Embryonic facial prominence (tissue), 1 donor: ENCODE measurements around the gene MANSC1.
"Not testable (repeated sequence)": the region's sequence is repeated elsewhere in the genome, so short reads cannot be mapped to it uniquely, and the experiment has no call there.

Experiments
- DNase-seq: peaks from one replicate; pipeline ENCODE4 v3.0.0-alpha.2; 2016; ENCODE audit errors: extremely low spot score

MANSC1 gene

GRCh38 chr12:12365931-12366431 lies 15.9 kb upstream of the MANSC1 start:
- no peak for DNase-seq

GRCh38 chr12:12365446-12365802 lies 15.4 kb upstream of the MANSC1 start:
- no peak for DNase-seq

GRCh38 chr12:12364787-12365445 lies 14.9 kb upstream of the MANSC1 start:
- no peak for DNase-seq

- DNase-seq: no peak
Observed at GRCh38 chr12:12358528-12358927, 8.5 kb upstream of the MANSC1 start.

- DNase-seq: no peak
Observed at GRCh38 chr12:12357719-12358461, 7.8 kb upstream of the MANSC1 start.

GRCh38 chr12:12356896-12357718 lies 7.1 kb upstream of the MANSC1 start, which contains the start of gene BORCS5:
BORCS5 (plus strand) TSS chr12:12357078; CDS start chr12:12357452, 374 bp downstream.
- DNase-seq: peak; percentile 74

- DNase-seq: no peak
Observed at GRCh38 chr12:12356467-12356895, 6.4 kb upstream of the MANSC1 start.

- DNase-seq: no peak
Observed at GRCh38 chr12:12353807-12354206, 3.8 kb upstream of the MANSC1 start.

GRCh38 chr12:12353276-12353675 lies 3.2 kb upstream of the MANSC1 start:
- no peak for DNase-seq

GRCh38 chr12:12351468-12352185 lies 1.6 kb upstream of the MANSC1 start:
- DNase-seq: not testable (repeated sequence)

- DNase-seq: no peak
Observed at GRCh38 chr12:12350868-12351463, 924 bp upstream of the MANSC1 start.

GRCh38 chr12:12338527-12339168 lies 11.4 kb downstream of the MANSC1 start:
- DNase-seq: no peak

- no peak for DNase-seq
Observed at GRCh38 chr12:12336511-12336910, 13.5 kb downstream of the MANSC1 start.

GRCh38 chr12:12336049-12336411 lies 14.0 kb downstream of the MANSC1 start:
- DNase-seq: no peak

- no peak for DNase-seq
Observed at GRCh38 chr12:12334367-12335040, 15.5 kb downstream of the MANSC1 start.

- DNase-seq: no peak
Observed at GRCh38 chr12:12333407-12334366, 16.4 kb downstream of the MANSC1 start.

GRCh38 chr12:12331896-12332295 lies 18.1 kb downstream of the MANSC1 start:
- DNase-seq: no peak

- no peak for DNase-seq
Observed at GRCh38 chr12:12331244-12331771, 18.7 kb downstream of the MANSC1 start.

- peak; percentile 57 for DNase-seq
Observed at GRCh38 chr12:12327802-12328201, 22.2 kb downstream of the MANSC1 start.
